Dermis blood vessel endothelial cell (primary cell): ENCODE measurements around the gene BRINP1. TPM values are rescaled to one million over a fixed set of nuclear protein-coding genes. Genes with fewer than 3 reads are reported as not detected.
A peak's percentile ranks its signal among the peaks of the same experiment; 100 is the strongest.

Source experiments
- DNase-seq: peaks from one replicate; pipeline ENCODE4 v3.0.0; 2010
- total RNA-seq: library from RNA; depleted of rRNA; stranded (reverse); fragments of >200 nt; gene quantifications from 2 replicates; pipeline ENCODE4 v1.2.3, GENCODE V29; 2014

Gene BRINP1
- total RNA-seq: 0.19 TPM in 1 of 2 replicates, not detected in the other

GRCh38 chr9:119368681-119369581 lies at the start of gene BRINP1:
BRINP1 (minus strand) TSS chr9:119369435; CDS start chr9:119313355, 56,080 bp downstream.
- peak; percentile 12 for DNase-seq

GRCh38 chr9:119418721-119419120 lies 49.5 kb upstream of the BRINP1 start:
- no peak for DNase-seq

- no peak for DNase-seq
Observed at GRCh38 chr9:119416793-119417192, 47.6 kb upstream of the BRINP1 start.

- no peak for DNase-seq
Observed at GRCh38 chr9:119412399-119412798, 43.2 kb upstream of the BRINP1 start.

- no peak for DNase-seq
Observed at GRCh38 chr9:119409552-119409951, 40.3 kb upstream of the BRINP1 start.

GRCh38 chr9:119400606-119401005 lies 31.4 kb upstream of the BRINP1 start:
- DNase-seq: no peak

GRCh38 chr9:119398350-119398749 lies 29.1 kb upstream of the BRINP1 start:
- no peak for DNase-seq

GRCh38 chr9:119391878-119392277 lies 22.6 kb upstream of the BRINP1 start:
- DNase-seq: no peak

GRCh38 chr9:119375892-119376291 lies 6.7 kb upstream of the BRINP1 start:
- DNase-seq: peak; percentile 28

GRCh38 chr9:119372951-119373350 lies 3.7 kb upstream of the BRINP1 start:
- DNase-seq: no peak

GRCh38 chr9:119370816-119371215 lies 1.6 kb upstream of the BRINP1 start:
- DNase-seq: peak; percentile 59

GRCh38 chr9:119369680-119370366 lies 588 bp upstream of the BRINP1 start:
- DNase-seq: no peak

GRCh38 chr9:119368179-119368578 lies 1.1 kb downstream of the BRINP1 start:
- DNase-seq: no peak

- no peak for DNase-seq
Observed at GRCh38 chr9:119367683-119368075, 1.6 kb downstream of the BRINP1 start.

- no peak for DNase-seq
Observed at GRCh38 chr9:119366909-119367682, 2.1 kb downstream of the BRINP1 start.

GRCh38 chr9:119365291-119366027 lies 3.8 kb downstream of the BRINP1 start:
- DNase-seq: peak; percentile 62

- no peak for DNase-seq
Observed at GRCh38 chr9:119360237-119360636, 9.0 kb downstream of the BRINP1 start.

- DNase-seq: no peak
Observed at GRCh38 chr9:119357336-119358096, 11.7 kb downstream of the BRINP1 start.

GRCh38 chr9:119349351-119349825 lies 19.8 kb downstream of the BRINP1 start:
- DNase-seq: no peak

GRCh38 chr9:119343059-119343990 lies 25.9 kb downstream of the BRINP1 start:
- DNase-seq: no peak
